HG03060 (cell line): ENCODE results near the gene CNOT2.

ENCODE experiments used
- ATAC-seq: cut with Tn5 transposase; IDR thresholded peaks from one replicate; pipeline ENCODE4 v1.9.1; 2021; ENCODE audit warnings: low read depth, moderate number of reproducible peaks; ENCODE audit not compliant: unreplicated experiment

CNOT2 gene

DNA sequence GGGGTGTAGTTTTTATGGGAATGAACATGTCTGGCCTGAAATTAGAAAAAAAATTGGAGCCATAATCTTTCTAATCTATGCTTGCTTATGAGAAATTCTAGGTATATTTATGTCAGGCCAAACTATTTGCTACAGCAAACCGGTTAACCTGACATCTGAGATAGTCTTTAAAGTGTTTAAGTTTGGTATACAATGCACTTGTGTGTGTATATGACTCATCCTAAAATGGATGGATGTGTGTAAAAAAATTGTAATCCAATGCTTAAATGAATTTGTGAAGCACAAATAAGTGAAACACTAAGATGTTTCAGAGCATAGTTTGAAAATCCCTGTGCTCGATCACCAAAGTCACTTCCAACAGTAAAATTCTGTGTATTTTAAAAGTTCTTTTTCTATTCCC is 6.7 kb downstream of the CNOT2 start:
- no peak for ATAC-seq

GRCh38 chr12:70251226-70251625 is 8.0 kb downstream of the CNOT2 start:
- ATAC-seq = no peak

DNA sequence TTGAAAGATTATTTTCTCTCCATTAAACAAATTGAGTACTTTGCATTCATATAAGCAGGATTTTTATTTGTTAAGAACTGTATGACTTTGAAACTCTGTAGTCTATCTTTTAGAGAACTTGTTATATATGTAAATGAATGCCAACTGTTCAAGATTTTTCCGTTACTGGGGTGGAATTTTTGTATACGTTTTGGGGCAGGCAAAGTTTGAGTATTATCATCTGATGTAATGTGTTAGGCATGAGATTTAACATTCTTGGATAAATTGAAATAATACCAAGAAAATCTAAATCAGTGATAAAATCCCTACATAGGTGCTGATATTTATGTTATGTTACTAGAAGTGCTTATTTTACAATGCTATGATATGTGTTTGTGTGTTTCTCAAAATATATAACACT is 8.4 kb downstream of the CNOT2 start:
- no peak for ATAC-seq

- ATAC-seq = no peak
Observed at GRCh38 chr12:70252832-70253231, 9.6 kb downstream of the CNOT2 start.

GRCh38 chr12:70254225-70254624 is 11.0 kb downstream of the CNOT2 start:
- no peak for ATAC-seq

GRCh38 chr12:70254846-70255245 is 11.6 kb downstream of the CNOT2 start:
- ATAC-seq = no peak

GRCh38 chr12:70255311-70255710 is 12.1 kb downstream of the CNOT2 start:
- ATAC-seq = no peak

DNA sequence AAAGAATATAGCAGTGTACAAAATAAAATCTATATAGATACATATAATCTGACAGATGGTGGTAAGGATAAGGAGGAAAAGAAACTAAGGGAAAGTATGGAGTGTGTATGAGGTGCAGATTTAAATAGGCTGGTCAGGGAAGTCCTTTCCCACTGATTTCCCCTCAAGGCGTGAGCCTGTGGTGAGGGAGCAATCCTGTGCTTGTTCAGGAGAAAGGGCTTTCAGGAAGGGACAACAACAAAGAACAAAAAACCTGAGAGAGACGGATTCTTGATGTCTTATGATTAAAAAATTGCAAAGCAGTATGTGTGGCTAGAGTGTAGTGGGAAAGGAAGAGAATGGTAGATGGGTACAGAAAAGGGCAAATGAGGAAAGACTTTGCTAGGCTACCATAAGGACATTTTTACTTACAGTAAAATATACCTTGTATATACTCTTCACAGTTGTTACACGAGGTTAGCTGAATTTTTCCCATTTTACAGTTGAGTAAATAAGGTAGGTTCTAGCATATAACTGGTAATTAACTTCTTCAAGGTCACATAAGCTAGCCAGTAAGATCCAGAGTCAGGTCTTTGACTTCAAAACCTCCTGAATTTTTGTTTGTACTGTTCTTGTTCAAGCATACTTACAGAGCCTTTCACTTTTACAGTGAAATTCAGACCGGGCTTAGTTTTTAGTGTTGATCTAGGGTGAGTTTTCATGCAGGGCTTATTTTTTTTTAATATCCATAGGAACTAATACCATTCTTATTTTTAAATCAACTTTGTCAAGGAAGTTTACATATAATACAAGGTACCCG is 15.6 kb downstream of the CNOT2 start:
- ATAC-seq = no peak

GRCh38 chr12:70260646-70261045 is 17.4 kb downstream of the CNOT2 start:
- no peak for ATAC-seq

DNA sequence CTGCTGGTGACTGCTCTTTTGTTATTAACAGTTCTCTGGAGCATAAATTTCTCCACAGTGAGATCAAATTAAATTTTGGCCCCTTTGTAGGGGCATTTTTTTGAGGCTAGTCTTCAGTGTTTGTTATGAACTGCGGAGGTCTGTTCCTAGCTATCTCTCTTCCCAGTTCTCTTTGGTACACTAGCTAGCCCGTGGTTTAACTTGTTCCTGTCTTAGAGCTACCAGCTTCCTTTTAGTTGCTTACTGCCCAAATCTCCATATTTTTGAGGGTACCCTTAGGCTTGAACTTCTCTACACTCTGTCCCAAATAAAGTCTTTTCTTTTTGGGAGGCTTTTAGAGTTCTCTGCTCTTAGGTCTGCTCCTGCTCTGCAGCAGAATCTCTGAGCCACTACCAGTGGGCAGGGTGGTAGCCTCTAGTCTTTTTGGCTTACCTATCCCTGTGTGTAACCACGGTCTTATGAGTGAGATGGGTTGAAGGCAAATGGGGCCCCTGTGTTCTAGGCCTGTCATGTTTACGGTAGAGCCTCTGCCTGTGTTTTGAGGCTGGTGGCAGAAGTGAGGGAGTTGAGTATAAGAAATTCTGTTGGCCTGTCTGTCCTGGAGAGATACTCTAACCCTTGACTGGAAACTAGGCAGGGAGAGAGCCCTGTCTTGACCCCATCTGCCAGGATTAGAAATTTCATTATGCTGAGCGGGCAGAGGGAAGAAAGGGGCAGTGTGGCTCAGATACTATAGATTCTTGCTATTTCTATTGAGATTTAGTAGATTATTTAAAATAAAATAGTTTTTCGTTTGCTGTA is 21.0 kb downstream of the CNOT2 start:
- no peak for ATAC-seq

DNA sequence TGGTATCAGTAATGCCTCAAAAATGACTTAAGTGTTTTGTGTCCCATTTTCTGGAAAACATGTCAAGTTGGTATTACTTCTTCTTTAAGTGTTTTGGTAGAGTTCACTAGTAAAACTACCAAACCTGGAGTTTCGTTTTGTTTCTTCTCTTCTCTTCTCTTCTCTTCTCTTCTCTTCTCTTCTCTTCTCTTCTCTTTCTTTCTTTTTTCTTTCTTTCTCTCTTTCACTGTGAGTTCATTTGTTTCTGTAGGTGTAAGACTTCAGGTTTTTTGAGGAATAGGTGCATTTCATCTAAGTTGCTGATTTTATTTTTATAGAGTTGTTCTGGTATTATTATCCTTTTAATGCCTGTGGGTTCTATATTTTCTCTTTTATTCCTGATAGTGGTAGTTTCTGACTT is 21.9 kb downstream of the CNOT2 start:
- ATAC-seq = no peak

DNA sequence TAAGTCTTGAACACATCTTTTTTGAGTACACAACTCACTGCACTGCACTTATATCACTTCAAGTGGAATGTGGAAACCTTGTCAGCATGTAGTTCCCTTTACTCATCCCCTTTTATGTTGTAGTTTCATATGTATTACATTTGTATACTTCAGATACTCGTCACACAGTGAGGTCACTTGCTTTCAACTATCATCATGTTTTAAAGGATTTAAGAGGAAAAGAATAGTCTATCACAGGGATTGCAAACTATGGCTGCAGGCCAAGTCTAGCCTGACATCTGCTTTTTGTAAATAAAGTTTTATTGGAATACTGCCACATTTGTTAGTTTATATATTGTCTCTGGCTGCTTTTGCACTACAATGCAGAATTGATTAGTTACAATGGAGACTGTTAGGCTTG is 24.3 kb downstream of the CNOT2 start:
- ATAC-seq = no peak

DNA sequence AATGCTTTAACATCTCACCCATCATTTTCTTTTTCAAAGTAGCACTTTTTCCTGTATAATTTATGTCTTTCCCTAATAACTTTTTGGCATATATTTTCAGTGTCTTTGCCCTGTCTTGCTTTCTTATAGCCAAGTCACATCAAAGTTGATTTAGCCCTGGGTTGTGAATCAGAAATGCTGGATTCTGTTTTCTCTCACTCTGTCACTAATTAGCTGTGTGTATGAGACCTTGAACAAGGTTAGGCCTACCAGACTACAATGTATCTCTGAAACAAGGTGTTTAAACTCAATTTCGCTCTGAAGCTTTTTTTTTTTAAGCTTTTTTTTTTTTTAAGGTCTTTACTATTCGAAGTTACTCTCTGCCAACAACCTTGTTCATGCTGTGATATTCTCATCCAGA is 25.7 kb downstream of the CNOT2 start:
- ATAC-seq = no peak

DNA sequence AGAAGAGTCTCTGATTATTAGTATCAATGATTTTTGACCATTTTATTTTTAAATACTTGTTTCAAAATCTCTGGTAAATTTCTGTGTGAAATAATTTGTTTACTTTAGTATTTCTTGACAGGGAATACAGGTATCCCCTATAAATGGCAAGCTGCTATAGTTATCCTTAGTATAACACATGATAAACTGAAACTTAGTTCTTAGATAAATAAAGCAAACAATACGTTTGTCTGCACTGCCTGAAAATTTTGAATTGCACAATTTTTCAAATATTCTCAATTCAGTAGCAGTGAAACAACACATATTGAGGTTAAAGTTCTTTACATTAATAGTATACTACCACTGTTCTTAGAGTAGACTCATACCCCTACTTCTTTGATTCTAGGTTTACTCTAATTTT is 26.9 kb downstream of the CNOT2 start:
- no peak for ATAC-seq

- no peak for ATAC-seq
Observed at GRCh38 chr12:70271025-70271424, 27.8 kb downstream of the CNOT2 start.

DNA sequence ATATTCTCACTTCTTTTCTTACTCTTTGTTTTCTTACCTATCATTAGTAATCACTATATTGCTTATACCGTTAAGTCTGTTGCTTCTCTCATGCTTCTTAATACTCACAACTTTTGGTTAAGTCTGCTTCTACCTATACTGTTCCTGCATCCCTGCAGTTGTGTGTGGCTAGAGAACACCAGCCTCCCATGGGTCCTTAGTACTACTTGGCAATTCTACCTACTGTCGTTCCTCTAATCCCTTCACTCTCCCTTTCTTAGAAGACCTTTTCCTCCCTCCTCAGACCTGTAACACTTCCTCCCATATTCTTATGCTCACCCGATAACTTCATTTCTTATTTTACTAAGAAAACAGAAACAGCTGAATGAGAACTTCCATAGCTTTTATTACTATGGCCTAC is 29.3 kb downstream of the CNOT2 start:
- ATAC-seq = no peak

GRCh38 chr12:70275045-70275444 is 31.8 kb downstream of the CNOT2 start:
- ATAC-seq = no peak

DNA sequence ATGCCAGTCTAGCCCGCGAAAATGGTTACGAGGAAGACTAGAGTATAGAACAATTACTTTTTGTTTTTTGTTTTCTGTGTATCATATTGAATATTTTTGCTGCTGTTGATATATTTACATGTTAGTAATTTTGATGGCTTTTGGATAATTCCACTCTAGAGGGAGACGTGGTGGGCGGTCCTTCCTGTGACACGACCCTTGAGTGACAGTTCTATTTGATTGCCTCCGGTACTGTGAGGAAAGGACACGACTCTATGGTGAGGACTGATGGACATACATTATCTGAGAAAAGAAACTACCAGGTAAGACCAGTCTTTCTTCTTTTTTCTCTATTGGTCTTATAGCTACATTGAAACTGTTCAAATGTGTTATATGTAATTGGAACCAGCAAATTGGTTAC is 34.7 kb downstream of the CNOT2 start:
- ATAC-seq = no peak

GRCh38 chr12:70278945-70279344 is 35.7 kb downstream of the CNOT2 start:
- ATAC-seq = no peak

DNA sequence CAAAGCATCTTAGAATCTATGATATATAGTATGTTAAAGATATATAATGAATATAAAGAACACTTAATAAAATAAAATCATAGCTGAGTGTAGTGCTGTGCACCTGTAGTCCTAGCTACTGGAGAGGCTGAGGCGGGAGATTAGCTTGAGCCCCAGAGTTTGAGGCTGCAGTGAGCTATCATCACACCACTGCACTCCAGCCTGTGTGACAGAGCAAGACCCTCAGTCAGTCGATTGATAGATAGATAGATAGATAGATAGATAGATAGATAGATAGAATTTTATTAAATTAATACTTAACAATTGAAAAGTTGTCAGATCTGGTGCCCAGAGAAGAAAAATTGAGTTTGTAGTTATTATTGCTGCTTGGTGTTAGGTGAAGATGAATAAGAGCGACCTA is 40.0 kb downstream of the CNOT2 start:
- no peak for ATAC-seq

GRCh38 chr12:70288817-70289216 is 45.6 kb downstream of the CNOT2 start:
- ATAC-seq = no peak

- no peak for ATAC-seq
Observed at GRCh38 chr12:70290116-70290515, 46.9 kb downstream of the CNOT2 start.
